Keratinocyte (primary cell): Measurements from ENCODE around the gene PANK3. TPM values are rescaled to one million over a fixed set of nuclear protein-coding genes. Genes with fewer than 3 reads are reported as not detected.

ENCODE experiments used
- DNase-seq: peaks from one replicate; pipeline ENCODE4 v3.0.0-alpha.2; 2011; ENCODE audit warnings: low read depth, missing footprints, low spot score
- FAIRE-seq: peaks from 2 replicates; lab custom pipeline; 2011; peaks lifted over from hg19 to GRCh38; lab: Jason Lieb, UNC
- H2AFZ ChIP-seq: 2 replicates; pipeline ENCODE4 v1.6.0; 2012; ENCODE audit warnings: low read length, control low read depth, inconsistent platforms; ENCODE audit not compliant: control insufficient read depth
- H3K27ac ChIP-seq: 2 replicates; pipeline ENCODE4 v1.5.1; 2011; ENCODE audit warnings: low read length; ENCODE audit not compliant: control insufficient read depth, insufficient read depth
- H3K27me3 ChIP-seq: 3 replicates; pipeline ENCODE4 v1.6.0; 2011; ENCODE audit warnings: low read length; ENCODE audit not compliant: control insufficient read depth, insufficient read depth; ENCODE audit errors: extremely low read depth
- H3K36me3 ChIP-seq, 2 experiments: 2 replicates in 1 of 2; 3 replicates in 1 of 2; pipeline ENCODE4 v1.5.1; 2011; ENCODE audit warnings: low read length in 2 of 2, mild to moderate bottlenecking in 1 of 2; ENCODE audit not compliant: control insufficient read depth in 2 of 2, insufficient read depth in 2 of 2; ENCODE audit errors: extremely low read depth in 1 of 2
- H3K4me1 ChIP-seq: 3 replicates; pipeline ENCODE4 v1.5.1; 2011; ENCODE audit warnings: low read length; ENCODE audit not compliant: control insufficient read depth, insufficient read depth; ENCODE audit errors: extremely low read depth
- H3K4me2 ChIP-seq: 3 replicates; pipeline ENCODE4 v1.6.0; 2011; ENCODE audit warnings: low read depth, low read length; ENCODE audit not compliant: control insufficient read depth, insufficient read depth; ENCODE audit errors: extremely low read depth
- H3K4me3 ChIP-seq, 3 experiments: fragments of 200-600 bp in 1 of 3; sonication (generic) in 1 of 3; 2 replicates in 2 of 3; 3 replicates in 1 of 3; pipeline ENCODE4 v1.5.1; 2011 to 2016; ENCODE audit warnings: low read length in 3 of 3, mild to moderate bottlenecking in 3 of 3, control low read depth in 2 of 3, inconsistent platforms in 1 of 3, low read depth in 1 of 3, mixed read lengths in 1 of 3, mixed run types in 1 of 3, moderate library complexity in 1 of 3; ENCODE audit not compliant: control insufficient read depth in 2 of 3, insufficient read depth in 2 of 3; ENCODE audit errors: extremely low read depth in 1 of 3
- H3K79me2 ChIP-seq: 2 replicates; pipeline ENCODE4 v1.6.0; 2012; ENCODE audit warnings: low read length; ENCODE audit not compliant: control insufficient read depth, insufficient read depth
- H3K9ac ChIP-seq: 3 replicates; pipeline ENCODE4 v1.6.0; 2011; ENCODE audit warnings: low read length; ENCODE audit not compliant: control insufficient read depth, insufficient read depth; ENCODE audit errors: extremely low read depth
- H3K9me1 ChIP-seq: 3 replicates; pipeline ENCODE4 v1.6.0; 2011; ENCODE audit warnings: low read length; ENCODE audit not compliant: control insufficient read depth, insufficient read depth; ENCODE audit errors: extremely low read depth
- H3K9me3 ChIP-seq: 2 replicates; pipeline ENCODE4 v1.5.1; 2012; ENCODE audit warnings: low read depth, low read length; ENCODE audit not compliant: control insufficient read depth
- H4K20me1 ChIP-seq: 3 replicates; pipeline ENCODE4 v1.6.0; 2011; ENCODE audit warnings: low read length; ENCODE audit not compliant: control insufficient read depth, insufficient read depth; ENCODE audit errors: extremely low read depth
- EZH2 ChIP-seq: IDR thresholded peaks from one replicate; pipeline ENCODE4 v1.6.1; 2012; ENCODE audit warnings: inconsistent platforms, mild to moderate bottlenecking, low read length, moderate library complexity
- dilution Hi-C: fragments of 300-500 bp; cut with MboI; formaldehyde crosslinking; loops from one replicate; pipeline ENCODE4 v1.7.0; 2020; ENCODE audit warnings: low sequenced_read_pairs; ENCODE audit not compliant: extremely low pct_ligation_motif_present
- polyA plus RNA-seq, 5 experiments: library from polyadenylated mRNA; depleted of rRNA in 3 of 5; stranded (reverse) in 3 of 5; stranded (forward) in 1 of 5; unstranded in 1 of 5; fragments of >200 nt; gene quantifications; 1 replicate in 1 of 5; 2 replicates in 3 of 5; 3 replicates in 1 of 5; pipeline versions ENCODE4 v1.2.1 to v1.2.3, GENCODE V29; 2011 to 2012; ENCODE audit warnings: missing spikeins in 2 of 5, low read depth in 1 of 5, low replicate concordance in 1 of 5
- TF ChIP-seq, protein P1 (sequence below), 3 experiments: IDR thresholded peaks in 1 of 3; conservative IDR thresholded peaks in 1 of 3; optimal IDR thresholded peaks in 1 of 3; 2 replicates in 2 of 3; 3 replicates in 1 of 3; pipeline versions ENCODE3 to v1.5.1; 2011; ENCODE audit warnings: low read length in 3 of 3, mild to moderate bottlenecking in 3 of 3, moderate library complexity in 2 of 3, control low read depth in 1 of 3, inconsistent platforms in 1 of 3; ENCODE audit not compliant: insufficient read depth in 2 of 3; ENCODE audit errors: extremely low read depth in 1 of 3

Gene PANK3
- polyA plus RNA-seq, 1 donor (not counting 4 experiments of a cell fraction or from before 2014, with no cell fraction given), result 39.6 TPM

DNA sequence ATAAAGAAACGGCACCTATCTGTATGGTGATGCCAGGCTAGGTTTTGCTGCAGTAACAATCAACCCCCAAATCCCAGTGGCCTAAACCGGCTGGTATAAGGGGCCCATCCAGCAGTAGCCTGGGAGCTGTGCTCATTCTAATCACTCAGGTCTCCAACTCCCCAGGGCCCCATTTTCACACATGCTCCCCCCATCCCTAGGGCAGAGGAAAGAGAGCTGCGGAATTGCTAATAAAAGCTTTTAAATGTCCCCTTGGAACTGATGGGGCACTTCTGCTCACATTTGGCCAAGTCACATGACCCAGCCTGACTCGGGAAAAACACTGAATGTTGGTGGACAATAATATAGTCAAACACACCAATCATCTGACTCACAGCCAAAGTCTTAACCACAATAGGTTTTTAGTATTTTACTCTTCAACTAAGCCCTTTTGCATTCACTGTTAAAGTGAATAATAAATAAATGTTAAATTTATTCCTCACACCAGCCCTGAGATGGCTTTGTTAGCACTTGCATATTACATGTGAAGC lies 48.5 kb downstream of the PANK3 start:
- Histone ChIP-seq H4K20me1 (no peaks in the 10 kb centered on the region), H3K4me1 (no peaks in the 10 kb centered on the region), H3K9me1 (no peaks in the 10 kb centered on the region), H3K27ac (no peak overlapping the region), H3K4me3 (no peak overlapping the region), H3K4me2 (no peak overlapping the region), H3K9me3 (peaks cover 2% of the 10 kb centered on the region), H3K36me3 (peaks cover 0 to 2% of the 10 kb centered on the region in 2 experiments), H3K79me2 (no peaks in the 10 kb centered on the region), H3K9ac (no peak overlapping the region), H3K27me3 (peaks cover 37% of the 10 kb centered on the region), H2AFZ (no peak overlapping the region)
- dilution Hi-C loops, result no loop called here
- FAIRE-seq, result no peak
- TF ChIP-seq EZH2, result no peak
- TF ChIP-seq, protein P1, sequence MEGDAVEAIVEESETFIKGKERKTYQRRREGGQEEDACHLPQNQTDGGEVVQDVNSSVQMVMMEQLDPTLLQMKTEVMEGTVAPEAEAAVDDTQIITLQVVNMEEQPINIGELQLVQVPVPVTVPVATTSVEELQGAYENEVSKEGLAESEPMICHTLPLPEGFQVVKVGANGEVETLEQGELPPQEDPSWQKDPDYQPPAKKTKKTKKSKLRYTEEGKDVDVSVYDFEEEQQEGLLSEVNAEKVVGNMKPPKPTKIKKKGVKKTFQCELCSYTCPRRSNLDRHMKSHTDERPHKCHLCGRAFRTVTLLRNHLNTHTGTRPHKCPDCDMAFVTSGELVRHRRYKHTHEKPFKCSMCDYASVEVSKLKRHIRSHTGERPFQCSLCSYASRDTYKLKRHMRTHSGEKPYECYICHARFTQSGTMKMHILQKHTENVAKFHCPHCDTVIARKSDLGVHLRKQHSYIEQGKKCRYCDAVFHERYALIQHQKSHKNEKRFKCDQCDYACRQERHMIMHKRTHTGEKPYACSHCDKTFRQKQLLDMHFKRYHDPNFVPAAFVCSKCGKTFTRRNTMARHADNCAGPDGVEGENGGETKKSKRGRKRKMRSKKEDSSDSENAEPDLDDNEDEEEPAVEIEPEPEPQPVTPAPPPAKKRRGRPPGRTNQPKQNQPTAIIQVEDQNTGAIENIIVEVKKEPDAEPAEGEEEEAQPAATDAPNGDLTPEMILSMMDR (optimal IDR thresholded peaks at IDR 0.05 in 1 of 3, IDR thresholded peaks at IDR 0.05 in 1 of 3, conservative IDR thresholded peaks at IDR 0.05 in 1 of 3; ENCODE audit: extremely low read depth in 1 of 3, insufficient read depth in 2 of 3, low read length in 3 of 3), result no peak
- no peak for DNase-seq

DNA sequence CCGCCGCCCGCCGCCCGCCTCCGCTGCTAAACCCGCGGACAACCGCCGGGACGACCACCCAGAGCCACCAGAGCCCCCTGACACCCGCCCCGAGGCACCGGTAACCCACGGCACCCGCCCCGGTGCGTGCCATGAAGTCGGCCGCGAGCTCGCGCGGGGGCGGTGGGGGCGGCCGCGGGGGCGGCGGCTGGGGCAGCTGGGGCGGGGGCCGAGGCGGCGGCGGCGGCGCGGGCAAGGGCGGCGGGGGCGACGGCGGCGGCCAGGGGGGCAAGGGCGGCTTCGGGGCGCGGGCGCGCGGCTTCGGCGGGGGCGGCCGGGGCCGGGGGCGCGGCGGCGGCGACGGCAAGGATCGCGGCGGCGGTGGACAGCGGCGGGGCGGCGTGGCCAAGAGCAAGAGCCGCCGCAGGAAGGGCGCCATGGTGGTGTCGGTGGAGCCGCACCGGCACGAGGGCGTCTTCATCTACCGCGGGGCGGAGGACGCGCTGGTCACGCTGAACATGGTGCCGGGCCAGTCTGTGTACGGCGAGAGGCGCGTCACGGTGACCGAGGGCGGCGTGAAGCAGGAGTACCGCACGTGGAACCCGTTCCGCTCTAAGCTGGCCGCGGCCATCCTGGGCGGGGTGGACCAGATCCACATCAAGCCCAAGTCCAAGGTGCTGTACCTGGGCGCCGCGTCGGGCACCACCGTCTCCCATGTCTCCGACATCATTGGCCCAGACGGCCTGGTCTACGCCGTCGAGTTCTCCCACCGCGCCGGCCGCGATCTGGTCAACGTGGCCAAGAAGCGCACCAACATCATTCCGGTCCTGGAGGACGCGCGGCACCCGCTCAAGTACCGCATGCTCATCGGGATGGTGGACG lies 49.6 kb downstream of the PANK3 start:
- H3K27ac ChIP-seq, result no peak overlapping the region
- TF ChIP-seq, protein P1 (optimal IDR thresholded peaks at IDR 0.05 in 1 of 3, IDR thresholded peaks at IDR 0.05 in 1 of 3, conservative IDR thresholded peaks at IDR 0.05 in 1 of 3; ENCODE audit: extremely low read depth in 1 of 3, insufficient read depth in 2 of 3, low read length in 3 of 3), result no peak
- TF ChIP-seq EZH2, result peak; percentile 99
- no peak for FAIRE-seq
- peaks cover 2% of the 10 kb centered on the region for H3K9me3 ChIP-seq
- DNase-seq, result no peak
- H3K9ac ChIP-seq, result no peak overlapping the region
- dilution Hi-C loops, result no loop called here
- no peaks in the 10 kb centered on the region for H3K9me1 ChIP-seq
- peaks cover 34% of the 10 kb centered on the region for H3K27me3 ChIP-seq
- H3K4me2 ChIP-seq, result peak overlapping the region; percentile 20
- no peaks in the 10 kb centered on the region for H4K20me1 ChIP-seq
- peaks cover 0 to 2% of the 10 kb centered on the region in 2 experiments for H3K36me3 ChIP-seq
- H3K4me3 ChIP-seq, result no peak overlapping the region
- no peak overlapping the region for H2AFZ ChIP-seq
- no peaks in the 10 kb centered on the region for H3K4me1 ChIP-seq
- no peaks in the 10 kb centered on the region for H3K79me2 ChIP-seq
